GM18909 (cell line): ENCODE results near the gene ADAMTSL5.
"Not testable (repeated sequence)": the region's sequence is repeated elsewhere in the genome, so short reads cannot be mapped to it uniquely, and the experiment has no call there.

Experiments used
- ATAC-seq: cut with Tn5 transposase; IDR thresholded peaks from one replicate; pipeline ENCODE4 v1.9.1; 2021; ENCODE audit warnings: mild to moderate bottlenecking; ENCODE audit not compliant: unreplicated experiment, poor library complexity

ADAMTSL5 gene

GRCh38 chr19:1512671-1513498, at the start of gene ADAMTSL5:
ADAMTSL5 (minus strand) TSS chr19:1513019; CDS start chr19:1510943, 2,076 bp downstream.
- ATAC-seq, result no peak

DNA sequence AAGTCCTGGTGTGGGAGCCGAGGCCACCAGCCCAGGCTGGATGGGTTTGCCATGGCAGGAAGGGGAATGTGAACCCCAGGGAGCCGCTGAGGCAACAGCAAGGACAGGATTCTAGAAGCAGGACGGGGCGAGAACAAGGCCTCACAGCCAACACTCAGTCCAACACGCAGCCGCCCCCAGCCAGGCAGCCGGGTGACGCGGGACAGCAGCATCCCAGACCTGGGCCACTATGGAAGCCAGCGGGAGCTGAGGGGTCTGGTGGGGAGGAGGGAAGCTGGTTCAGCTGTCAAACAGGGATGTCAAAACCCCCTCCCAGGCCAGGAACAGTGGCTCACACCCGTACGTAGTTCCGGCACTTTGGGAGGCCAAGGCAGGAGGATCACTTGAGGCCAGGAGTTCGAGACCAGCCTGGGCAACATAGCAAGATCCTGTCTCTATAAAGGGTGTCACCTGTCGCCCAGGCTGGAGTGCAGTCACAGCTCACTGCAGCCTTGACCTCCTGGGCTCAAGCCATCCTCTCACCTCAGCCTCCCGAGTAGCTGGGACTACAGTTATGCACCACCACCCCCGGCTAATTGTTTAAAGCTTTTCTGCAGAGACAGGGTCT, 48.5 kb upstream of the ADAMTSL5 start:
- no peak for ATAC-seq

- ATAC-seq, result no peak
These were observed 47.6 kb upstream of the ADAMTSL5 start for GRCh38 chr19:1560286-1560882.

DNA sequence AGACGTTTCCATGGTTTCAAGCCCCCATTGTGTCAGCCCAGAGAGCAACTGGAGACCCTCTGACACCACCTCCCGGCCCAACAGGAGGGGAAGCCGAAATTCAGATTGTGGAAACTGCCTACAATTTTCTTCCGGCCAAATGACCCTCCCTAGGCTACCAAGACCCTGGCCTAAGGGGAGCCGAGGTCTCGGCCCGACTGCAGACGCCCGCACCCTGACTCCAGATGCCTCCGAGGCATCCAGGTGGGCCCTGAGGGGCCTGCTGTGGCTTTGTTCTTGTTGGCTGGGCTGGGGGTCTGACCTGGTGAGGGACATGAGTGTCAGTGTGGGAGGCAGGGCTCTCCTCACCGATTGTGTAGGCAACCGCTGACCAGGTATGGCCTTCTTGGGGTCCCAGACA, 45.7 kb upstream of the ADAMTSL5 start:
- ATAC-seq, result no peak

DNA sequence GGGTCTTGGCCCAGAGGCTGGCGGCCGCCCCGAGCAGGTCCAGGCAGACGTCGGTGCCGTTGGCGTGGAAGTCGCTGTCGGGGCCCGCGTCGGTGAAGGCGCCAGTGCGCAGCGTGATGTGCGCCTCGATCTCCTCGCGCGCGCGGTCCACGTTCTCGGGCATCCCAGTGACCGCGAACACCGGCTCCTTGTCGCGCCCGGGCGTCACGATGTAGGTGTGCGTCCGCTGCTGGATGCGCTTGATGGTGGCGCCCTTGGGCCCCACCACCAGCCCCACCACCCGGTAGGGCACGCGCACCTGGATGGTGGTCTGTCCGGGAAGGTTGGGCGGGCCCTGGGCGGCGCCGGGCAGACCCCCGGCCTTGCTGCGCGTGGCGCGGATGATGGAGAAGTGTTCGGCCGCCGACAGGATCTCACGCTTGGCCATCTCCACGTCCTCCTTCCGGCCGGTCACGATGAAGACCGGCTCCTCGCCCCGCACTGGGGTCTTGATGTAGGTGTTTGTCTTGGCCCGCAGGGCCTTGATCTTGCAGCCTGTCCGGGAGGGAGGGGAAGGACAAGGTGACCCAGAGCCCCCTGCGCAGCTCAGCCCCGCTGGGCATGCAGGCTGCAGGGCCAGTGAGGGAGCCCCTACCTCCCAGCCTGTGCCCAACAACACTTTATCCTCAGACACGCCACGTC, 43.7 kb upstream of the ADAMTSL5 start:
- no peak for ATAC-seq

- ATAC-seq, result no peak
These were observed 42.9 kb upstream of the ADAMTSL5 start for GRCh38 chr19:1555487-1556389.

DNA sequence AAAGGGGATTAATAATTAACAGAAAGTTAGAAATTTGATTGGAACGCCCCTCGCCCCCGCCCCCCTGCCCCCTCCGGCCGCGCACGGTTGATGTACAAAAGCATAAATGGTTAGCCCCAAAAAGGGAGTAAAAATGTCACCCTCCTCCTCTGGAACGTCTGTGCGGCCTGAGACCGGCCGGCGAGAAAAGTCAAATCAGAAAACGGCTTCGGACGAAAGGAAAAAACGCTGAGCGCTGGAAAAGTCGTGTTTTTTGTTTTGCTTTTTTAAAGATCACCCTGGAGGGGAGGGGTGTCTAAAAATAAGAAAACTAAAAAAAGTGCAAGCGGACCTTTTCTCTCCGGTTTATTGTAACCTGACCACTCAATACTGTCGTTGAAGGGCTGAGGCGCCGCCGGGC, 42.1 kb upstream of the ADAMTSL5 start:
- ATAC-seq, result no peak

GRCh38 chr19:1553415-1553814, 40.6 kb upstream of the ADAMTSL5 start:
- ATAC-seq, result no peak

GRCh38 chr19:1551068-1552040, 38.5 kb upstream of the ADAMTSL5 start:
- ATAC-seq, result no peak

DNA sequence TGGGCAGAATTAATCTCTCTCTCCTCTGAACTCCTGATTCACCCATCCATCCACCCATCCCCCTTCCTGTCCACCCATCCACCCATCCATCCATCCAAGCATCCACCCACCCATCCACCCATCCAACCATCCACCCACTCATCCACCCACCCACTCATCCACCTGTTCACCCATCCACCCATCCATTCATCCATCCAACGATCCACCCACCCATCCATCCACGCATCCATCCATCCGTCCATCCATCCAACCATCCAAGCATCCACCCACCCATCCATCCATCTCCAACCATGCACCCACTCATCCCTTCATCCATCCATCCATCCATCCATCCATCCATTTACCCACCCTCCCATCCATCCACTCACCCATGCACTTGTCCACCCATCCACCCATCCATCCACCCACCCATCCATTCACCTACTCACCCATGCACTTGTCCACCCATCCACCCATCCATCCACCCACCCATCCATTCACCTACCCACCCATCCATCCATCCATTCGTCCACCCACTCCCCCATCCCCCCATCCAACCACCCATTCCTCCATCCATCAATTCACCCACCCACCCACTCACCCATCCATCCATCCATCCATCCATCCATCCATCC, 36.6 kb upstream of the ADAMTSL5 start:
- ATAC-seq, result no peak

DNA sequence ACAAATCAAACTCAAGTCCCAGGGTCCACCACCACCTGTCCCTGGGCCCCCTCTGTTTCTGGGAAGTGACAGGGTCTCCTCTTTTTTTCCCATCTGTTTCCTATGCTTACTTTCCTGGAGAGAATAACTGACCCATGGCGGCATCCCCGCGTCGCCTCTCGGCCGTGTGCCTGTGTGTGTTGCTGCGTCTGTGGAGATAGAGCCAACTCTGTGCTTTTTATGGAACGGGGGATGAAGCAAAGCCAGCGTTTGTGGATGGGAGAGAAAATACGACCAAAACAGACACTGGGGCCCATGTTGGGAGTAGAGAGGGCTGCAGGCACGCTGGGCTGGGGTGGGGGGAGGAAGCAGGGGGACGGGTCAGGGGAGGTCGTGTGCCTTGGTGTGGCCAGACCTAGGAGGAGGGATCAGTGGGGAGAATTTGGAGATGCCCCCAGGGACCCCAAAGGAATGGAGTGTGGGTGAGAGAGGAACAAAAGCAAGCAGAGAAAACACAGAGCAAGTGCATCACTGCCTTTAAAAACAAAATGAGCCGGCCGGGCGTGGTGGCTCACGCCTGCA, 27.6 kb upstream of the ADAMTSL5 start:
- ATAC-seq, result no peak

GRCh38 chr19:1539749-1540148, 26.9 kb upstream of the ADAMTSL5 start:
- ATAC-seq, result not testable (repeated sequence)

- no peak for ATAC-seq
These were observed 26.2 kb upstream of the ADAMTSL5 start for GRCh38 chr19:1538978-1539377.

DNA sequence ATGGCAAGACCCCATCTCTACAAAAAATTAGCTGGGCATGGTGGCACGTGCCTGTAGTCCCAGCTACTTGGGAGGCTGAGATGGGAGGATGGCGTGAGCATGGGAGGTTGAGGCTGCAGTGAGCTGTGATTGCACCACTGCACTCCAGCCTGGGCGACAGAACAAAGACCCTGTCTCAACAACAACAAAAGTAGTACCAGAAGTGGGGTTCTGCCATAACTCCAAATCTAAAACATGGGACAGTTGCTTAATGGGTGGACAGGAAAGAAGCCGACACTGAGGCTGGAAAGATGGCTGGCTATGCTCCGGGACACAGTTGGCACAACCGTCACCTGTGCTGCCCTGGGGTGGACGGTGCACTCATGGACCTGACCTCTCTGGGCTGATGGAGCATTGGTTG, 22.9 kb upstream of the ADAMTSL5 start:
- ATAC-seq, result not testable (repeated sequence)

DNA sequence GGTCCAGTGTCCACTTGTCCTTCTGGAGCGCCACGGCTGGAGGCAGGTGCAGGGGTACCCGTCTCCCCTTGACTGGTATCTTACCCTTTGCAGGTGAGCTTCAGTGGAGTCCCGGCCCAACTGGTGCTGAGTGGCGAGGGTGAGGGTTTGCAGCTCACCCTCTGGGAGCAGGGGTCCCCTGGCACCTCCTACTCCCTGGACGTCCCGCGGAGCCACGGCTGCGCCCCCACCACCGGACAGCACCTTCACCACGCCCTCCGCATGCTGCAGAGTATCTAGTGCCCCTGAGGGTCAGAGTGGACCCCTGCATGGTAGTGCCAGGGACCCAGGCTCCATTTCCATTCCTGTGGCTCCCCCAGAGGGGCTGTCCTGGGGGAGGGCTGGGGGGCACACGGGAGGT, 22.2 kb upstream of the ADAMTSL5 start:
- no peak for ATAC-seq

- ATAC-seq, result no peak
These were observed 20.8 kb upstream of the ADAMTSL5 start for GRCh38 chr19:1533510-1534150.

DNA sequence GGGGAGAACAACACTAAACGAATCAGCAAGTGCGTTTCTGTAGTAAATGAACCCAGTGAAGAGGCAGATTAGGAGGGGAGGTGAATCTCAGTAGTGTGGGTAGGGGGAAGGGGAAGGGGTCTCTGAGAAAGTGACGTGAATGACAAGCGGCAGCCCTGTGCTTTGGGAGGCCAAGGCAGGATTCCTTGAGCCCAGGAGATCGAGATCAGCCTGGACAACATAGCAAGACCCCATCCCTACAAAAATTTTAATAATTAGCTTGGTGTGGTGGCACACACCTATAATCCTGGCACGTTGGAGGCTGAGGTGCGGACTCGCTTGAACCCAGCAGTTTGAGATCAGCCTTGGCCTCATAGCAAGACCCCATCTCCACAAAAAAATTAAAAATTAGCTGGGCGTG, 19.2 kb upstream of the ADAMTSL5 start:
- ATAC-seq, result no peak

GRCh38 chr19:1531587-1531986, 18.8 kb upstream of the ADAMTSL5 start:
- no peak for ATAC-seq
